Measurements from ENCODE around the gene GRIN3B.

DNA sequence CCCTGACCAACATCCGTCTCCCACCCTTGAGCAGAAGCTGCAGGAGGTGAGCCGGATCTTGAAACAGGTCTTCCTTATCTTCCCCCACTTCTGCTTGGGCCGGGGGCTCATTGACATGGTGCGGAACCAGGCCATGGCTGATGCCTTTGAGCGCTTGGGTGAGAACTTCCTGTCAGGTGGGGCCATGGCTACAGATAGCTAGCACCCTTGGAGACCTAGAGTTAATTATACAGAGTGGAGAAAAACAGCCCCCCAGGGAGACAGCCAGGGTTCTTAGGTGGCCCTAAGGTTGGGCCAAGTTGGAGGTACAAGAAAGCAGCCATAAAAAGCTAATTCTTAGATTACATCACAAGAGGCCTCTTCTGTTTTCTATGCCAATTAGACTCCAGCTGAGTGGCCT is 57.9 kb downstream of the GRIN3B start:
- TF ChIP-seq, protein P1, sequence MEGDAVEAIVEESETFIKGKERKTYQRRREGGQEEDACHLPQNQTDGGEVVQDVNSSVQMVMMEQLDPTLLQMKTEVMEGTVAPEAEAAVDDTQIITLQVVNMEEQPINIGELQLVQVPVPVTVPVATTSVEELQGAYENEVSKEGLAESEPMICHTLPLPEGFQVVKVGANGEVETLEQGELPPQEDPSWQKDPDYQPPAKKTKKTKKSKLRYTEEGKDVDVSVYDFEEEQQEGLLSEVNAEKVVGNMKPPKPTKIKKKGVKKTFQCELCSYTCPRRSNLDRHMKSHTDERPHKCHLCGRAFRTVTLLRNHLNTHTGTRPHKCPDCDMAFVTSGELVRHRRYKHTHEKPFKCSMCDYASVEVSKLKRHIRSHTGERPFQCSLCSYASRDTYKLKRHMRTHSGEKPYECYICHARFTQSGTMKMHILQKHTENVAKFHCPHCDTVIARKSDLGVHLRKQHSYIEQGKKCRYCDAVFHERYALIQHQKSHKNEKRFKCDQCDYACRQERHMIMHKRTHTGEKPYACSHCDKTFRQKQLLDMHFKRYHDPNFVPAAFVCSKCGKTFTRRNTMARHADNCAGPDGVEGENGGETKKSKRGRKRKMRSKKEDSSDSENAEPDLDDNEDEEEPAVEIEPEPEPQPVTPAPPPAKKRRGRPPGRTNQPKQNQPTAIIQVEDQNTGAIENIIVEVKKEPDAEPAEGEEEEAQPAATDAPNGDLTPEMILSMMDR (IDR thresholded peaks at IDR 0.05): no peak
- TF ChIP-seq POLR2AphosphoS5 (IDR thresholded peaks at IDR 0.05; ENCODE audit: insufficient read depth in 1 of 2, low read depth in 1 of 2): no peak
- TF ChIP-seq POLR2A (IDR thresholded peaks at IDR 0.05): no peak

Measured in vagina (tissue), 2 donors.